Measurements from ENCODE around the gene JAG1. TPM values are rescaled to one million over a fixed set of nuclear protein-coding genes. Genes with fewer than 3 reads are reported as not detected.

Gene JAG1
- total RNA-seq, 1 donor from 2014 or later: 155 TPM

- no peak for DNase-seq (ENCODE audit: extremely low read depth, low read depth, low spot score)
Observed at GRCh38 chr20:10639737-10640556, 33.9 kb downstream of the JAG1 start.

GRCh38 chr20:10639077-10639736, 34.6 kb downstream of the JAG1 start:
- no peak for DNase-seq (ENCODE audit: extremely low read depth, low read depth, low spot score)

DNA sequence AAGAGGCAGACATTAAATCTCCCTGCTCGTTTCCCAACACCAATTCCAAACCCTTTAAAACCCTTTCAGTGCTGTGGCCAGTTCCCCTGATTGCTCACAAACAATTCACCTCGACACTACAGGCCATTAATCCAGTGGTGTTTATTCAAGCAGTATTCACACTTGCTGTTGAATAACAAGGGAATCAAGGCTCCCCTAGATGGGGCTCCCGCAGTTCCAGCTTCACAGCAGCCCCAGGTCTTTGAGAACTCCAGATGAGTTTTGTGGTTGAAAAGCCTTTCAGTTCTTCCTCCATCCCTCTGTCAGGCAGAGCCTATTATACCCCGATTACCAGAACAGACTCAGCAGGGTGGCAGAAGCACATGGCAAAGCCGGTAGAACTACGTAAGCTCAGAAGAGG, 36.2 kb downstream of the JAG1 start:
- no peak for DNase-seq (ENCODE audit: extremely low read depth, low read depth, low spot score)

GRCh38 chr20:10637031-10637559, 36.7 kb downstream of the JAG1 start:
- DNase-seq (ENCODE audit: extremely low read depth, low read depth, low spot score): no peak

GRCh38 chr20:10636326-10636818, 37.4 kb downstream of the JAG1 start:
- DNase-seq (ENCODE audit: extremely low read depth, low read depth, low spot score): no peak

DNA sequence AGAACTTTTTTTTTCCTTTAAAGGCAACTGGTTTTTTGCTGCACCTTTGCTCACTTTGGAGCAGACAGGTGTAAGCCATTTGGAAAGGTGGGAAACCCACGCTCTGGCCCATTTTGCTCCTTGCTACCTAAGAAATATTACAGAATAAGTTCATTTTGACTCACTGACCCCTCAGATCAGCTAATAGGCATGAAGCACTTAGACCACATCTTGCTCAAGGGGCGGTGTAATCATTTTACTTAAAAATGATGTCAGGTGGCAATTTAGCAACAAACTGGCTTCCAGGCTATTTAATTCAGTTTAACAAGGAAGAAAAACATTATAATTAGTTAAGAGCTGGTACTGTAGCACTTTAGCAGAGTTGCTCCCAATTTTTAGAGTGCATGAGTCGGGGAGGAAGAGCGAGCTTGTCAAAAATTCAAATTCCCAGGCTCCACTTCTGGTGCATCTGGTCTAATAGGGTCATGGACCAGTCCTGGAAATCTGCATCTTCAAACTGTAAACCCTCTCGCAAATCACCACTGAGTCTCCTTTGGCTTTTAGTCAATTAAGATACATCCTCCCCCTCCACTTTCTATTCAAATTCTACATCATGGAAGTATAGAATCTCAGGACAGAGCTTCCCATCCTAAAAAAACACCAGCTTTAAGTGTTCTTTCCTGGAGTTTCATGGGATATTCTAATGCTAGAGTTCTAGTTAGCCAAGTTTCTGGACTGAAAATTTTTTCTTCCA, 38.2 kb downstream of the JAG1 start:
- DNase-seq (ENCODE audit: extremely low read depth, low read depth, low spot score): no peak

- no peak for DNase-seq (ENCODE audit: extremely low read depth, low read depth, low spot score)
Observed at GRCh38 chr20:10634683-10635411, 39.0 kb downstream of the JAG1 start.

DNA sequence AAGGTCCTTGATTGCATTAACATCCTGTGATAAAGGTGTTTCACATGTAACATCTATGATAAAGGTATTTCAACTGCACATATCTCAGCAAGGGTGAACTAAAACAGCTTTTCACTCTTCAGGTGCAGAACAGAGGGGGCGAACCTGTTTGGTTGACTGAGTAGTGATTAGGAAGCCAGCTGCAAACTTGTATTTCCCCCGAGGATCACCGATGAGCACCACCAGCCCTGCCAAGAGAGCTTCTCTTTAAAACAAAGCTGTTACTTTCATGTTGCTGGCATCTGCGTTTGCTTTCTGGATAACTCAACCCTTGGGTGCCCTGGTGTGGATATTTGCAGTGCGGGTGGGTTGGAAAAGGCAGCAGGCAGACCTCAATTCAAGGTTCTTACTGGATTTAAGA, 39.6 kb downstream of the JAG1 start:
- no peak for DNase-seq (ENCODE audit: extremely low read depth, low read depth, low spot score)

- DNase-seq (ENCODE audit: extremely low read depth, low read depth, low spot score): no peak
Observed at GRCh38 chr20:10633718-10634117, 40.1 kb downstream of the JAG1 start.

DNA sequence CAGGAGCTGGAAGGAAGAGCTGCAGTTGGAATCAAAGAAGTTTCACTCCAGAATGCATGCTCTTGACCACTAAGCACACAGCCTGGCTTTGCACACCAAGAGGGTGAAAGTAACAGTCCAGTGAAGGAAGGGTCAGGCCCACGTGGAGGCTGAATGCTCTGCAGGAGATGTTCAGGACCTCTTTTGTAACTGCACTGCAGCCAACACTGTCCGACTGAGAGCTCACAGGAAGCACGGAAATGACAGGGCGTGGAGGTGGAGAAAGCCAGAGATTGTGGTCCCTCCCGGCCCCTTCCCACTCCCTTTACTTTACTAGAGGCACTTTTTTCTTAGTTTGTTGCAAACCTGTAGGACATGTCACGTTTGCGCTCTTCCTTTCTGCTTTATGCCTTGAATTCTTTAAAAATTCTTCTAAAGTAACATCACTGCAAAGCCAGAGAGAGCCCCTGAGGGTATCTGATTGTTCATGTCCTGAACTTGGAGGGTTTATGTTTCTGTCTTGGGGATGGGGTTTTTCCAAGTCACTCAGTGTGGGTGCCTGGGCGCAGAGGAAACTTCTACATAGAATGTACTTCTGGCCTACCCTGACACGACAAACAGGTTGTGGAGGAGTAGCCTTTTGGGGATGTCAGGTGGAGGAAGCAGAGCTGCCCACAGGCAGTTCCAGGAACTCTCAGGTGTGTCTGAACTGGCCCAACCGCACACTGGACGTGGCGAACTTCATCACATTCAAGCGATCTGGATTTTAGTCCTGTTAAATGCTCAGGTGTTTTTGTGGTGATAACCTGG, 40.9 kb downstream of the JAG1 start:
- no peak for DNase-seq (ENCODE audit: extremely low read depth, low read depth, low spot score)

DNA sequence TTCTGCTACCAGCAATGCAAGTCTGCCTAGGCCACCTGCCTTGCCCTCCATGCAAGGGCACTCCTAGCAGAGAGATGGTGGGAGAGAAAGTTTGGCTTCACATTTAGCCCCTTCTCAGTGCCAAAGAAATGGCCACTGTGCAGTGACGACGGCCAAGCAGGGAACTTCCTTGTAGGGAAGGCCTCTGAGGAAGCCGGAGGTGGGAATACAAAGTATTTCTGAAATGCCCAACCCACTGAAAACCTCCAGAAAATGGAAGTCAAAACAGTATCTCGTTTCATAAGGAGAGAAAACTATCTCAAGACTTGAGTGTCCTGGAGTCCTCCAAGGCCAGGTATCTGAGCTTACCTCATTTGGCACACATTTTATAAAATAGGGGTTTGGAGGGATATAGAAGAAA, 42.7 kb downstream of the JAG1 start:
- DNase-seq (ENCODE audit: extremely low read depth, low read depth, low spot score): no peak

DNA sequence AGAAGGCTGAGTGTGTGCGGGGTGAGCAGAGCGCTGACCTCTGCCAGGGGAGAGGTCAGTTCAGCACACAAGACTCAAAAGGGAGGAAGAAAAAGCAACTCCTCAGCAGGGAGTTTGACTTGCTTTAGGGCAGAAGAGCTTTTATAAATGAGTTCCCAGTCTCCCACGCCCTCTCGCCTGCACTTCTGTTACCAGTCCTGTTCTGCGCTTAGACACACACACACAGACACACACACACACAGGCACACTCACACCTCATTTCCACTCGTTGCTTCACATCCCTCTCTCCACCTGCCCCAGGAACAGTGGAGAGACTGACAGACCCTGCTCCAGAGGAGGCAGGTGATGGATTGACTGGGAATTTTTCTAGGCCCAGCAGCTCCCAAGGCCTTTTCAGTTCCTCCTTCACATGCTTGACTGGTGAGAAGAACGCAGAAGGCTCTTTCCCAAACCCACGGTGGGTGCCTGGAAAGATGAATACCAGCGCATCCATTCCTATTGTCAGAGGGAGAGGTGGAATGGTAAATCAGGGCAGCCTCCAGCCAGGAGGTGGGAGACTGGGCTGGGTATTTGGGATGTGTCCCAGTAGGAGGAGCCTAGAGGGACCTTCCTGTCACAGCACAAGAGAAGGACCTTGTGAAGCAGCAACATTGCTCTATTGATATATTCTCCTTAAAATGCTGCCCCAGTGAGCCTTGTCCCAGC, 43.7 kb downstream of the JAG1 start:
- no peak for DNase-seq (ENCODE audit: extremely low read depth, low read depth, low spot score)

- DNase-seq (ENCODE audit: extremely low read depth, low read depth, low spot score): no peak
Observed at GRCh38 chr20:10626896-10627295, 46.9 kb downstream of the JAG1 start.

DNA sequence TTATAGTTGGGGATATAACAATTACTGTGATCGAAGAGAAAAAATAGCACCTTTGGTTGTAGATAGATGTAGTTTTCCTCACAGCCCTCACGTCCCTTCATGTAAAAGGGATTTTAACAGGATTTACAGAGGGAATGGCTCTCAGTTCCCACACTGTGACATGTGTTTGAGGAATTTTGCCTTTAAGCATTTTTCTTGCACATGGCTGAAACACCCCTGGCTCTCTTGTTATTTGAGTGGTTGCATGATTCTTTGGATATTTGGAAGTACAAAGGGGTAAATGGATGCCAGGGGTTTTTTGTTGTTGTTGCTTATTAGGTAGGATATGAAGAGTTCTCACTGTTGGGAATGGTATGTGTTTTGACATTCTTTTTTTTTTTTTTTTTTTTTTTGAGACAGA, 48.2 kb downstream of the JAG1 start:
- DNase-seq (ENCODE audit: extremely low read depth, low read depth, low spot score): no peak

GRCh38 chr20:10622657-10623418, 51.0 kb downstream of the JAG1 start:
- DNase-seq (ENCODE audit: extremely low read depth, low read depth, low spot score): no peak

DNA sequence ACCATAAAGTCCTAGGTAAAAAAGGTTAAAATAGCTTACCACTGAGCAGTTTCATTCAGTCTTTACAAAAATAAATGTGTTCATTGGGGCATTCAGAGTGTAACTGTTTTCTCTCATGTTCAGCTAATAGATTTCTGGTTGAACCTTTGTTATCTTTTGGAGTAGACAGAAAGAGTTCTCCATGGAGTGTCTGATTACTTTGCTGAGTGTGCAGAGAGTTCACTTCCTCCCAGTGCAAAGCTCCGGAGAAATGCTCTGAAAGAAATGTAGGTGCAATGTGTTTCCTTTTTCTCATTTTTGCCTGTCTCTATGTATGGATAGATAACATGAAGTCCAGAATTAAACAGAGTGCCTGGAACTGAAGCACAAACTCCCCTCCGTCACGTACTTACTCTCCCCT, 52.6 kb downstream of the JAG1 start:
- no peak for DNase-seq (ENCODE audit: extremely low read depth, low read depth, low spot score)

DNA sequence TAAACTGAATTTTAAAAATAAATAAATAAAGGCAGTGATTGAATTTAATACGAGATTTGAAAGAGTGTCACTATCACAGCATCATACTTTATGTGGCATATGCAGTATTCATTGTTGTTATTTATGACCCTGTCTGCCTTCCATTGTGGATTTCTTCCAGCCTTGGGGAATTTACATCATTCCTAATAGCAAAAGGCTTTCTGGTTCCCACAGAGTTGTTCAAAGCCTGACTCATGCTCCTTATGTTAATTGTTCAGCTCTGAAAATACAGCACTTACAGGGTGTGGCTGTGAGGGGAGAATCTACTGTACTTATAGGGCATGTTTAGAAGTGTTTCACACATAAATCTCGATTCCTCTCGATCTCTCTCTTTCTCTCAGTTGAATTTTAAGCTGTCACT, 54.4 kb downstream of the JAG1 start:
- no peak for DNase-seq (ENCODE audit: extremely low read depth, low read depth, low spot score)

DNA sequence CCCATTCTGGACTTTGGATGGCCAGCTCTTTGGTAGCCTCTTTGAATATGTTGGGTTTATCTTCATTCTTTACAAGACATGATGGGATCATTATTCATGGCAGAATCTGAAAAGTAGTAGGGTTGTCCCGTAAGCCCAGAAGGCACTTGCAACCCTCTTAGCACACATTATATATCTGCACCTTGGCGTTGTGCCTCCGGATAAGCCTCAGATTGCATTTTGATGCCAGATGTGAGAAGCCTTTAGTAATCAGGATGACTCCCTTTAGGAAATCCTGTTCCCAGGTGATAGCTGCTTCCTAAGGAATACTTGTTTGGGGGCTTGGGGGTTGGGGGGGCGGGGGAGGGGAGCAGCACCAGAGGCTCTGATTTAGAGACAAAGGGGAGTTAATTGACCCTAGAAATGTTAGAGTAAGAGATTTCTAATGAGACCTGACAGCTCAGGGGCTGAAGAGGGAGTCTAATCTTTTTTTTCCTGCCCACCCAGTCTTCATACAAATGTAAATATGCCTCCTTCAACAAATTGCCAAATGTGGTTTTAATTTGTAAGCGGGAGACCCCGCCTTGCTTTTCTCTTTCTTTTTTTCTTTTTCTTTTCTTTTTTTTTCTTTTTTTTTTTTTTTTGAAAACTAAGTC, 55.1 kb downstream of the JAG1 start:
- no peak for DNase-seq (ENCODE audit: extremely low read depth, low read depth, low spot score)

All from glomerular endothelial cell (primary cell).